OCI-LY7 (cell line): Measurements from ENCODE around the gene TTC21A. TPM values are rescaled to one million over a fixed set of nuclear protein-coding genes. Genes with fewer than 3 reads are reported as not detected.

ENCODE experiments used
- BruUV-seq: library from RNA; stranded (reverse); fragments of 400-500 nt; replicated peaks from 2 replicates; lab custom pipeline; 2021; lab: Mats Ljungman, UMichigan
- CTCF ChIA-PET: fragments of 300-600 bp; sonication (Branson Sonifier 250); formaldehyde crosslinking; loops from one replicate; lab custom pipeline; 2022; ENCODE audit warnings: antibody characterized with exemption; ENCODE audit not compliant: unreplicated experiment; lab: Charles Lee
- POLR2A ChIA-PET: fragments of 300-600 bp; sonication (Branson Sonifier 250); formaldehyde crosslinking; loops from one replicate; lab custom pipeline; 2022; ENCODE audit warnings: antibody characterized with exemption; lab: Charles Lee
- DNase-seq: peaks from one replicate; pipeline ENCODE4 v3.0.0-alpha.2; 2015; ENCODE audit warnings: low spot score
- H2AFZ ChIP-seq: fragments of 200-600 bp; sonication (generic), shearing (Covaris generic); 2 replicates; pipeline ENCODE4 v1.6.1; 2014; ENCODE audit warnings: mild to moderate bottlenecking, antibody characterized with exemption, low read length, moderate library complexity
- H3K27ac ChIP-seq: fragments of 200-600 bp; sonication (generic); 2 replicates; pipeline ENCODE4 v1.5.1; 2014; ENCODE audit warnings: mixed run types, low read depth, mild to moderate bottlenecking, moderate library complexity, low read length, inconsistent platforms; ENCODE audit not compliant: poor library complexity, severe bottlenecking
- H3K36me3 ChIP-seq: fragments of 200-600 bp; sonication (generic); 2 replicates; pipeline ENCODE4 v1.6.1; 2014; ENCODE audit warnings: mild to moderate bottlenecking, antibody characterized with exemption, low read length, moderate library complexity, mixed read lengths; ENCODE audit not compliant: insufficient read depth
- H3K4me1 ChIP-seq: fragments of 200-600 bp; sonication (generic); 2 replicates; pipeline ENCODE4 v1.5.1; 2014; ENCODE audit warnings: mild to moderate bottlenecking, low read length; ENCODE audit not compliant: insufficient read depth, poor library complexity, severe bottlenecking
- H3K4me2 ChIP-seq: fragments of 200-600 bp; sonication (generic); 2 replicates; pipeline ENCODE4 v1.6.1; 2014; ENCODE audit warnings: mild to moderate bottlenecking, low read length
- H3K4me3 ChIP-seq: fragments of 200-600 bp; sonication (generic); 2 replicates; pipeline ENCODE4 v1.5.1; 2014; ENCODE audit warnings: mild to moderate bottlenecking, low read depth, low read length; ENCODE audit not compliant: poor library complexity, severe bottlenecking
- H3K79me2 ChIP-seq: fragments of 200-600 bp; sonication (generic); 2 replicates; pipeline ENCODE4 v1.6.1; 2016; ENCODE audit warnings: low read depth, mild to moderate bottlenecking, low read length, moderate library complexity, mixed read lengths; ENCODE audit not compliant: insufficient read depth
- H3K9me2 ChIP-seq: fragments of 200-600 bp; sonication (generic); 2 replicates; pipeline ENCODE4 v1.6.1; 2016; ENCODE audit warnings: mild to moderate bottlenecking, low read length, mixed read lengths; ENCODE audit not compliant: insufficient read depth
- H3K9me3 ChIP-seq: fragments of 200-600 bp; sonication (generic); 2 replicates; pipeline ENCODE4 v1.6.1; 2014; ENCODE audit warnings: mild to moderate bottlenecking, mixed run types, low read length, mixed read lengths
- H4K20me1 ChIP-seq: fragments of 200-600 bp; sonication (generic); 2 replicates; pipeline ENCODE4 v1.6.1; 2014; ENCODE audit warnings: mild to moderate bottlenecking, antibody characterized with exemption, low read length, moderate library complexity, mixed read lengths; ENCODE audit not compliant: insufficient read depth
- EZH2phosphoT487 ChIP-seq: fragments of 200-600 bp; sonication (generic); IDR thresholded peaks from 2 replicates; pipeline ENCODE4 v1.6.1; 2018; ENCODE audit warnings: low read depth, borderline replicate concordance, mild to moderate bottlenecking, mixed run types, antibody characterized with exemption, low read length, moderate library complexity, mixed read lengths
- intact Hi-C: fragments of 100-400 bp; cut with micrococcal nuclease; formaldehyde crosslinking; loops from one replicate; pipeline ENCODE4 v1.10.0; 2022; ENCODE audit not compliant: unreplicated experiment
- total RNA-seq, 2 experiments: library from RNA; depleted of rRNA in 1 of 2; stranded (reverse); fragments of >200 nt in 1 of 2; shearing (Covaris generic) in 1 of 2; gene quantifications; 2 replicates each; pipeline ENCODE4 v1.2.3, GENCODE V29; 2014 to 2022
- TF ChIP-seq, protein P1 (sequence below): fragments of 200-600 bp; sonication (generic); conservative IDR thresholded peaks from 2 replicates; pipeline ENCODE4 v1.5.1; 2014; ENCODE audit warnings: mild to moderate bottlenecking, antibody characterized with exemption, low read length, moderate library complexity, mixed read lengths

The TTC21A gene
- total RNA-seq, 2 experiments from 2014 or later: 12.8 to 27.1 TPM

DNA sequence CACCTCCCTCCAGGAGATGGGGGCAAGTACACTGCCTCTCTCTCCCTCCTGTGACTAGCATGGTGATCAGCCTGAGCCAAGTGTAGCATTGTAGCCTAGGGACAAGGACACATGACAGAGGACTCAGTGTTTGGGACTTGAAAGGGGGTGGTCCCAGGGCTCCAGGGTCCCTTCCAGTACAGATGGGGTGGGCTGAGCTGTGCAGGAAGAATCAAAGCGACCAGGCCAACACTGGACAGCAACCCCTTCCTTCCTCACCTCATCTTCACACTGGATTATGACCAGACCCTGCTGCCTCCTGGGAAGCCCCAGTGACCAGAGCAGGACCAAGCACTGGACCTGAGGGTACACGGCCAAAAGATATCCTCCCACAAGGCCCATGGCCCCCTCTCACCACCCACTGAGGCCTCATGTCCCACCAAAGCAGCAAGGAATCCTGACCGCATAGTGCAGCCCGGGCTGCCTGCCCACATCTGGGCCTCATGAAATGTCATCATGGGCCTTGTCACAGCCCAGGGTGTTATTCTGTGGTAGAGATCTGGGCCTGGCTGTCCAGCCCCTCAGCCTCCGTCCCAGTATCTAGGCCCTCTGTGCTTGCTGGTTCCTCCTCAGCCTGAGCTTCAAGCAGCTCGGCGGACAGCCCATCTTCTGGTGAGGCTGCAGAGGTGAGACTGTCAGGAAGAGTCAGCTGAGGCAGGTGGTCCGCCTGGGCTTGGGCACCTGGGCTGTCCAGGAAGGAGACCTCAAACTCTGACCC lies 9.6 kb upstream of the TTC21A start:
- H3K79me2 ChIP-seq: no peaks in the 10 kb centered on the region
- peaks cover 88% of the 10 kb centered on the region for H3K36me3 ChIP-seq

DNA sequence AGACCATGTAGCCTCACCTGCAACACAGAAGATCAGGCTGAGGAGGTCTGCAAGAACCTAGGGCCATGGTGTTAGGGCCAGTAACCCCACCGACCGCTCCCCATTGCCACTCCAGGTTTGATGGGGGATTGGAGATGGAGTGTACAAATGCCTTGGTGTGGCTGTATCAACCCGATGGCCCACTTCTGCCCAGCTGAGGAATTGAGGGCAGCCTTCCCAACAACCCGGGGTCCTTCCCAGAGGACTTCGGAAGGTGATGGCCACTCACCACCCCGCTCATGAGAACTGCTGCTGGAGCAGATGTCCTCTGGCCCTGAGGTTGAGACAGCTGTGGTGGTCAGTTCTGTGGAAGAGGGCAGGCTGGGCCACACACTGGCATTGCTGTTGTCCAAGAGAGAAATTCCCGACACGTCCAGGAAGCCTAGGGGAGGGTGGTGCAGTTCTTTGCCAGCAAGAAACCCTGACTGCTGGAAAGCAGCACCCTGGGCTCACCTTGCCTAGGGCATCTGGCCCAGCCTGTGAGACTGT lies 8.9 kb upstream of the TTC21A start:
- POLR2A ChIA-PET: no interaction called here
- Histone ChIP-seq H2AFZ (no peak overlapping the region), H3K4me2 (no peak overlapping the region), H4K20me1 (no peaks in the 10 kb centered on the region), H3K9me2 (no peaks in the 10 kb centered on the region), H3K4me3 (no peak overlapping the region), H3K9me3 (no peaks in the 10 kb centered on the region), H3K36me3 (peaks cover 85% of the 10 kb centered on the region), H3K79me2 (no peaks in the 10 kb centered on the region), H3K27ac (no peak overlapping the region), H3K4me1 (peaks cover 21% of the 10 kb centered on the region)
- CTCF ChIA-PET: no interaction called here
- TF ChIP-seq EZH2phosphoT487: no peak
- TF ChIP-seq, protein P1, sequence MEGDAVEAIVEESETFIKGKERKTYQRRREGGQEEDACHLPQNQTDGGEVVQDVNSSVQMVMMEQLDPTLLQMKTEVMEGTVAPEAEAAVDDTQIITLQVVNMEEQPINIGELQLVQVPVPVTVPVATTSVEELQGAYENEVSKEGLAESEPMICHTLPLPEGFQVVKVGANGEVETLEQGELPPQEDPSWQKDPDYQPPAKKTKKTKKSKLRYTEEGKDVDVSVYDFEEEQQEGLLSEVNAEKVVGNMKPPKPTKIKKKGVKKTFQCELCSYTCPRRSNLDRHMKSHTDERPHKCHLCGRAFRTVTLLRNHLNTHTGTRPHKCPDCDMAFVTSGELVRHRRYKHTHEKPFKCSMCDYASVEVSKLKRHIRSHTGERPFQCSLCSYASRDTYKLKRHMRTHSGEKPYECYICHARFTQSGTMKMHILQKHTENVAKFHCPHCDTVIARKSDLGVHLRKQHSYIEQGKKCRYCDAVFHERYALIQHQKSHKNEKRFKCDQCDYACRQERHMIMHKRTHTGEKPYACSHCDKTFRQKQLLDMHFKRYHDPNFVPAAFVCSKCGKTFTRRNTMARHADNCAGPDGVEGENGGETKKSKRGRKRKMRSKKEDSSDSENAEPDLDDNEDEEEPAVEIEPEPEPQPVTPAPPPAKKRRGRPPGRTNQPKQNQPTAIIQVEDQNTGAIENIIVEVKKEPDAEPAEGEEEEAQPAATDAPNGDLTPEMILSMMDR: no peak
- intact Hi-C loops: no loop called here
- no TSS peak for BruUV-seq
- DNase-seq: no peak

More for the DNA sequence above, 9.6 kb upstream of the TTC21A start:
- POLR2A ChIA-PET: interaction anchor here (1.1 kb wide), 1 partner anchor 12 kb away, joined by 3 read pairs; no protein-coding TSS in a partner anchor
- Histone ChIP-seq H3K4me1 (peaks cover 15% of the 10 kb centered on the region), H3K9me2 (no peaks in the 10 kb centered on the region), H3K27ac (no peak overlapping the region), H4K20me1 (no peaks in the 10 kb centered on the region), H3K9me3 (no peaks in the 10 kb centered on the region), H3K4me2 (no peak overlapping the region), H2AFZ (no peak overlapping the region), H3K4me3 (no peak overlapping the region)
- no TSS peak for BruUV-seq
- intact Hi-C loops: no loop called here
- CTCF ChIA-PET: no interaction called here
- TF ChIP-seq, protein P1: no peak
- no peak for TF ChIP-seq EZH2phosphoT487
- DNase-seq: no peak

GRCh38 chr3:39099242-39099641 lies 8.2 kb upstream of the TTC21A start:
- Histone ChIP-seq H3K9me2 (no peaks in the 10 kb centered on the region), H3K79me2 (no peaks in the 10 kb centered on the region), H3K4me2 (no peak overlapping the region), H3K4me3 (no peak overlapping the region), H3K9me3 (no peaks in the 10 kb centered on the region), H3K36me3 (peaks cover 79% of the 10 kb centered on the region), H2AFZ (no peak overlapping the region), H4K20me1 (no peaks in the 10 kb centered on the region), H3K27ac (no peak overlapping the region), H3K4me1 (peaks cover 27% of the 10 kb centered on the region)
- TF ChIP-seq EZH2phosphoT487: no peak
- TF ChIP-seq, protein P1: no peak
- no peak for DNase-seq
- ChIA-PET CTCF (no interaction called here), POLR2A (no interaction called here)
- no TSS peak for BruUV-seq
- intact Hi-C loops: no loop called here
